A673 (cell line): ENCODE results near the gene LIPM. TPM values are rescaled to one million over a fixed set of nuclear protein-coding genes. Genes with fewer than 3 reads are reported as not detected.

Source experiments
- BruUV-seq: library from RNA; stranded (reverse); fragments of 400-500 nt; replicated peaks from 2 replicates; lab custom pipeline; 2021; lab: Mats Ljungman, UMichigan
- CTCF ChIA-PET: fragments of 300-600 bp; sonication (Branson Sonifier 250); formaldehyde crosslinking; loops from one replicate; lab custom pipeline; 2022; ENCODE audit warnings: antibody characterized with exemption; lab: Charles Lee
- POLR2A ChIA-PET: fragments of 300-600 bp; sonication (Branson Sonifier 250); formaldehyde crosslinking; loops from one replicate; lab custom pipeline; 2022; ENCODE audit warnings: antibody characterized with exemption; ENCODE audit not compliant: low non-redundant PET; lab: Charles Lee
- DNase-seq: peaks from one replicate; pipeline ENCODE4 v3.0.0-alpha.2; 2015; ENCODE audit warnings: low spot score
- H3K27ac ChIP-seq: fragments of 200-600 bp; sonication (generic); 2 replicates; pipeline ENCODE4 v1.5.1; 2016; ENCODE audit warnings: mixed run types, low read depth, mild to moderate bottlenecking, mixed read lengths, antibody characterized with exemption, low read length; ENCODE audit not compliant: poor library complexity, severe bottlenecking
- H3K27me3 ChIP-seq: fragments of 200-600 bp; sonication (generic); replicated peaks from 2 replicates; pipeline ENCODE4 v1.6.1; 2017; ENCODE audit warnings: mixed run types, low read depth, mild to moderate bottlenecking, mixed read lengths, antibody characterized with exemption, low read length; ENCODE audit not compliant: insufficient read depth, poor library complexity
- H3K36me3 ChIP-seq: fragments of 200-600 bp; sonication (generic); 2 replicates; pipeline ENCODE4 v1.6.1; 2016; ENCODE audit warnings: mixed run types, mild to moderate bottlenecking, mixed read lengths, antibody characterized with exemption, low read length; ENCODE audit not compliant: insufficient read depth, poor library complexity, severe bottlenecking
- H3K4me1 ChIP-seq: fragments of 200-600 bp; sonication (generic); 2 replicates; pipeline ENCODE4 v1.6.1; 2017; ENCODE audit warnings: mixed run types, mild to moderate bottlenecking, mixed read lengths, antibody characterized with exemption, low read length; ENCODE audit not compliant: insufficient read depth, poor library complexity, severe bottlenecking
- H3K4me3 ChIP-seq: fragments of 200-600 bp; sonication (generic); 2 replicates; pipeline ENCODE4 v1.5.1; 2016; ENCODE audit warnings: low read depth, mixed run types, mild to moderate bottlenecking, mixed read lengths, low read length; ENCODE audit not compliant: poor library complexity, severe bottlenecking
- H3K9me3 ChIP-seq: fragments of 200-600 bp; sonication (generic); 2 replicates; pipeline ENCODE4 v1.6.1; 2016; ENCODE audit warnings: mixed run types, low read depth, mild to moderate bottlenecking, mixed read lengths, antibody characterized with exemption, low read length; ENCODE audit not compliant: poor library complexity, severe bottlenecking
- CTCF ChIP-seq: fragments of 300-800, 200-600 bp; sonication (generic); conservative IDR thresholded peaks from 2 replicates; pipeline ENCODE4 v1.5.1; 2017; ENCODE audit warnings: low read depth, mild to moderate bottlenecking, antibody characterized with exemption, low read length, moderate library complexity, mixed read lengths
- EZH2 ChIP-seq: fragments of 200-600 bp; sonication (generic); IDR thresholded peaks from 2 replicates; pipeline ENCODE4 v1.6.1; 2017; ENCODE audit warnings: borderline replicate concordance, low read depth, mild to moderate bottlenecking, mixed read lengths, antibody characterized with exemption, low read length; ENCODE audit not compliant: poor library complexity, severe bottlenecking
- intact Hi-C: fragments of 100-400 bp; cut with micrococcal nuclease; formaldehyde crosslinking; loops from one replicate; pipeline ENCODE4 v1.10.0; 2022; ENCODE audit not compliant: unreplicated experiment
- total RNA-seq: library from RNA; stranded (reverse); gene quantifications from 2 replicates; pipeline ENCODE4 v1.2.3, GENCODE V29; 2021

LIPM gene
- total RNA-seq, 1 experiment from 2014 or later: not detected

GRCh38 chr10:88853155-88853881 is 50.8 kb downstream of the LIPM start:
- Histone ChIP-seq H3K4me1 (peaks cover 22% of the 10 kb centered on the region), H3K27ac (no peak overlapping the region), H3K9me3 (no peaks in the 10 kb centered on the region), H3K36me3 (no peaks in the 10 kb centered on the region), H3K4me3 (no peak overlapping the region), H3K27me3 (no peaks in the 10 kb centered on the region)
- TF ChIP-seq CTCF: no peak
- TF ChIP-seq EZH2: no peak
- ChIA-PET CTCF (no interaction called here), POLR2A (no interaction called here)
- no peak for DNase-seq
- BruUV-seq: no TSS peak
- intact Hi-C loops: no loop called here

GRCh38 chr10:88854684-88855083 is 52.2 kb downstream of the LIPM start:
- BruUV-seq: no TSS peak

GRCh38 chr10:88857831-88858230 is 55.3 kb downstream of the LIPM start:
- no peak for TF ChIP-seq CTCF
- TF ChIP-seq EZH2: no peak
- no TSS peak for BruUV-seq
- intact Hi-C loops: no loop called here
- CTCF ChIA-PET: no interaction called here
- peaks cover 7% of the 10 kb centered on the region for H3K4me1 ChIP-seq
- H3K27ac ChIP-seq: no peak overlapping the region
- H3K36me3 ChIP-seq: no peaks in the 10 kb centered on the region
- DNase-seq: no peak
- POLR2A ChIA-PET: no interaction called here
- H3K27me3 ChIP-seq: no peaks in the 10 kb centered on the region
- no peak overlapping the region for H3K4me3 ChIP-seq
- H3K9me3 ChIP-seq: no peaks in the 10 kb centered on the region

More at GRCh38 chr10:88854684-88855083, 52.2 kb downstream of the LIPM start:
- H3K27me3 ChIP-seq: no peaks in the 10 kb centered on the region
- no peaks in the 10 kb centered on the region for H3K9me3 ChIP-seq
- H3K27ac ChIP-seq: no peak overlapping the region
- ChIA-PET CTCF (no interaction called here), POLR2A (no interaction called here)
- intact Hi-C loops: no loop called here
- H3K4me3 ChIP-seq: no peak overlapping the region
- no peaks in the 10 kb centered on the region for H3K36me3 ChIP-seq
- peaks cover 16% of the 10 kb centered on the region for H3K4me1 ChIP-seq
- DNase-seq: no peak
- TF ChIP-seq CTCF: no peak
- TF ChIP-seq EZH2: no peak
